ENCODE measurements around the gene NUDT4.
"Not testable (repeated sequence)": the region's sequence is repeated elsewhere in the genome, so short reads cannot be mapped to it uniquely, and the experiment has no call there.

NUDT4 gene

GRCh38 chr12:93369505-93369904 lies 8.2 kb upstream of the NUDT4 start:
- no peak for DNase-seq

GRCh38 chr12:93370947-93371346 lies 6.8 kb upstream of the NUDT4 start:
- DNase-seq: no peak

- DNase-seq: no peak
These were observed 3.6 kb upstream of the NUDT4 start for GRCh38 chr12:93373961-93374656.

GRCh38 chr12:93375906-93376305 lies 1.8 kb upstream of the NUDT4 start:
- no peak for DNase-seq

- DNase-seq: no peak
These were observed 1.1 kb upstream of the NUDT4 start for GRCh38 chr12:93376436-93377251.

GRCh38 chr12:93378196-93378997 lies 672 bp downstream of the NUDT4 start:
- peak; percentile 41 for DNase-seq

GRCh38 chr12:93378998-93379325 lies 1.2 kb downstream of the NUDT4 start:
- peak; percentile 41 for DNase-seq

- no peak for DNase-seq
These were observed 1.7 kb downstream of the NUDT4 start for GRCh38 chr12:93379326-93379980.

- no peak for DNase-seq
These were observed 2.2 kb downstream of the NUDT4 start for GRCh38 chr12:93379981-93380361.

- peak; percentile 52 for DNase-seq
These were observed 2.9 kb downstream of the NUDT4 start for GRCh38 chr12:93380480-93381121.

GRCh38 chr12:93381161-93381975 lies 3.6 kb downstream of the NUDT4 start:
- no peak for DNase-seq

GRCh38 chr12:93381976-93382437 lies 4.3 kb downstream of the NUDT4 start:
- not testable (repeated sequence) for DNase-seq

- DNase-seq: no peak
These were observed 10.1 kb downstream of the NUDT4 start for GRCh38 chr12:93387780-93388179.

- no peak for DNase-seq
These were observed 12.3 kb downstream of the NUDT4 start for GRCh38 chr12:93390031-93390430.

- no peak for DNase-seq
These were observed 13.0 kb downstream of the NUDT4 start for GRCh38 chr12:93390549-93391297.

GRCh38 chr12:93393425-93393824 lies 15.7 kb downstream of the NUDT4 start:
- no peak for DNase-seq

- DNase-seq: no peak
These were observed 19.7 kb downstream of the NUDT4 start for GRCh38 chr12:93397412-93397811.

GRCh38 chr12:93399183-93399863 lies 21.6 kb downstream of the NUDT4 start:
- DNase-seq: not testable (repeated sequence)

- no peak for DNase-seq
These were observed 24.9 kb downstream of the NUDT4 start for GRCh38 chr12:93402333-93403311.

All from NCI-H1694 treated with DMSO at 0.1 percent for 48 hours (cell line).